AML-193 (cell line): ENCODE measurements around the gene RASGRF1.
"Not testable (repeated sequence)": the region's sequence is repeated elsewhere in the genome, so short reads cannot be mapped to it uniquely, and the experiment has no call there.

Source experiments
- DNase-seq, 2 experiments: peaks; one replicate each; lab custom pipeline; 2025; lab: John Stamatoyannopoulos, UW

The RASGRF1 gene

DNA sequence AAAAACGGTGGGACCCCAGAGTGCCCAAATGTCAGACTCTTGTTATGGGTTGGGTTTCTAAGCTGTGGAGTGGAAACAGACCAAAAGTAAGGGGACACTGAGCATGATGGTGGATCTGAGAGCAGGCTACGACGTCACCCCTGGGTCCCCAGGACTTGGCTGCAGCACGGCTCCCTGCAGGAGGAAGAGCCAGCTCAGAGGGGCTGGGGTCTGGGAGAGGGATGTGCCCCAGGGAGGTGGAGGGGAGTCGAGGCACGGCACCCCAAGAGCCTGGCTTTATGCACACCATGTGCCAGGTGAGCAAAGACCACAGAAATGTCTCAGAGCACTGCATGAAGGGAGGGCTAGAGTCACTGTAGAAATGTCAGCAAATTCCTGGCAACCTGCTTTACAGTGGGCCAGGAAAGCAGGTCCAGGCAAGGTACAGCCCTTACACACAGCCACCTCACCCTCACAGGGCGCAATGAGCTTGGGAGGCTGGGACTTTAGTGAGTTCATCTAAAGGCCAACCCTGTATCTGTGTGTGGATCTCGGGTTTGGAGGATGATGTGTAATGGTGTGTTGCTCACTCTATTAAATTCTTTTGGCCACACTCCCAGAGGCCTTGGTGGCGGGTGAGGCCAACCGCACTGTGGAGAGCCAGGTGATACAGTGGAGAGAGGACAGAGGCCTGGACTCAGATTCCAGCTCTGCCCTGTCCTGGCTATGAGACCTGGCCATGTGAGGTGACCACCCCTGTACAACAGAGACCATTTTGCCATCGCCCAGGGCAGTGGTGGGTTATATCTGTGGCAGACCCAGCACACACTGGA, 159.8 kb downstream of the RASGRF1 start:
- no peak for DNase-seq

DNA sequence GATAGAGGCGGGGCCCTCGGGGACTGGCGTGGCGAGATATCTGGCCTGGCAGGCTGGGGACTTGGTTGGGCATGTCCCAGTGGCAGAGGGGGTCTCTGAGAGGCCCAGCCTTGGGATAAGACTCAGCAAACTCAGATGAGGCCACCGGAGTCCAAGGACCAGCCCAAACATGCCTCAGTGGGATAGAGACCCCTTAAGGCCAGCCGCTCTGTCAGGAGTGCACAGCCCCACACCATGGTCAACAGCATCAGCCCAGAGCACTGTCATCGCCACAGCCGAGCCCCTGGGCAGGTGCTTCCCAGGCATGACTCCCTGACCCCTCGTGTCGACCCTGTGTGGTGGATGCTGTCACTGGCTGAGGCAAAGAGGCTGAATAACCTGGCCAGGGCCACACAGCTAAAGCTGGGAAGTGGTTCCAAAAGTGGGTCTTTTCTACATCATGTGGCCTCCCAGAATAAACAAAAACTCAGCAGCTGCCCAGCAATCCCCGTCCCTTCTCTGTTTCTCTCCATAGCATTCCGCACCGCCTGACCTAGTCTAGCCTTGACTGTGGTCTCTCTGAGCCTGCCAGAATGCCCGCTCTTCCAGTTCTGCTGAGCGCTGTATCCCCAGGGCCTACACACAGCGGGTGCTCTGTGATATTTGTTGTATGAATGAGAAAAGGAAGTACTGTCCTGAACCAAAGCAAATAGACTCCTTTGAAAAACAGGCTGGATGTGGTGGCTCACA, 160.9 kb downstream of the RASGRF1 start:
- no peak for DNase-seq

DNA sequence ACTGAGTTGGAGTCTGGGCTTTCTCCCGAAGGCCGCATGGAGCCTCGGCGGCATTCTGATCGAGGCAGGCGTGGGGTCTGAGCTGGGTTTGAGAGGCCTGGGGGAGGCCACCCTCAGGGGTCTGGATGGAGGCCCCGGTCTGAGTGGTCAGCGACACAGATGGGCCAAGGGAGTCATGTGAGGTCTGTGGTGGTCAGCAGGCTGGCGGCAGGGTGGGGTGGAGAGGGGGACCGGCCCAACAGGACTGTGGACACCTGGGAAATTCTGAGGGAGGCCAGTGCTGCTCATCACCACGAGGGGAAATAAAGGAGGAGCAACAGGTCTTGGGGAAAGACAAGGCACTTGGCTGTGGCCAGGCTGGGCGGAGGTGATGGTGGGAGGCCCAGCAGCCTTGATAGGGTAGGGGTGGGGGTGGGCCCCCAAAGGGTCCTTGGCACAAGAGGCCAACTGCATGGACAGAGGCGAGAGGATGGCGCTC, 161.9 kb downstream of the RASGRF1 start:
- DNase-seq, result no peak

DNA sequence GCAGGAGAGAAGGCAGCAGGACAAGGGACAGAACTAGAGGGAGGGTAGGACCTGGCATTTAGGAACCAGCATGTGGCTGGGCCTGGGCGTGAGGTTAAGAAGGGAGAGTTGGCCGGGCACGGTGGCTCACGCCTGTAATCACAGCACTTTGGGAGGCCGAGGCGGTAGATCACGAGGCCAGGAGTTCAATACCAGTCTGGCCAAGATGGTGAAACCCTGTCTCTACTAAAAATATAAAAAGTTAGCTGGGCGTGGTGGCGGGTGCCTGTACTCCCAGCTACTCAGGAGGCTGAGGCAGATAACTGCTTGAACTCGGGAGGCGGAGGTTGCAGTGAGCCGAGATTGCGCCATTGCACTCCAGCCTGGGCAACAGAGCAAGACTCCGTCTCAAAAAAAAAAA, 162.4 kb downstream of the RASGRF1 start:
- not testable (repeated sequence) for DNase-seq

DNA sequence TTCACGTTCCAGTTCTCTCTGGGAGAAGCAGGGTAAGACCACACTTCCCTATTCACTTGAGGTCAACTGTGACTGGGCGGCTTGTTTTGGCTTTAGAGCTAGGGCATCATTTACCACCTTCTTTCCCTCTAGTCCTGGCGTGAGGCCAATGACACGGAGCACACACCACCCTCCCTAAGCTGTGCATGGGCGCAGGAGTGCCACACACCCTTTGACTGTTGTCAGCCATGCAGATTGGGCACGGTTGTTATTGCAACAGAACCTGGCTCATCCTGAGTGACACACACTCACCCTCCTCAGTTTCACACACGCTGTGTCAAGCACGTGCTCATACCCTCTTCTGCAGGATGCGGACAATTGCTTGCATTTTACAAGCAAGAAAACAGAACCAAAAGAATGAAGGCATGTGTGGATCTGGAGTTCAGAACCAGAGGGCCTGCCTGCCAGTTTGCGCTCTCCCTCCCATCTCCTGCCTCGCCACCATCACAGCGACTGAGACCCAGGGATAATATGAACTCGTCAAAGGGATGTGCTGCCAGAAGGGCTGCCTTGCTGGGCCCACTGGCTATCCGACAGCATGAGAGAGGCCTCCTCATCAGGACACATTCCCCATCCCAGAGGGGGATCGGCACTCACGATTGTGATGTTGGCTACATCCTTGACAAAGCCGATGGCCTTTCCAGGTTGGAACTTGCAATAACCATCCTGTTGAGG, 163.3 kb downstream of the RASGRF1 start:
- DNase-seq, result no peak

DNA sequence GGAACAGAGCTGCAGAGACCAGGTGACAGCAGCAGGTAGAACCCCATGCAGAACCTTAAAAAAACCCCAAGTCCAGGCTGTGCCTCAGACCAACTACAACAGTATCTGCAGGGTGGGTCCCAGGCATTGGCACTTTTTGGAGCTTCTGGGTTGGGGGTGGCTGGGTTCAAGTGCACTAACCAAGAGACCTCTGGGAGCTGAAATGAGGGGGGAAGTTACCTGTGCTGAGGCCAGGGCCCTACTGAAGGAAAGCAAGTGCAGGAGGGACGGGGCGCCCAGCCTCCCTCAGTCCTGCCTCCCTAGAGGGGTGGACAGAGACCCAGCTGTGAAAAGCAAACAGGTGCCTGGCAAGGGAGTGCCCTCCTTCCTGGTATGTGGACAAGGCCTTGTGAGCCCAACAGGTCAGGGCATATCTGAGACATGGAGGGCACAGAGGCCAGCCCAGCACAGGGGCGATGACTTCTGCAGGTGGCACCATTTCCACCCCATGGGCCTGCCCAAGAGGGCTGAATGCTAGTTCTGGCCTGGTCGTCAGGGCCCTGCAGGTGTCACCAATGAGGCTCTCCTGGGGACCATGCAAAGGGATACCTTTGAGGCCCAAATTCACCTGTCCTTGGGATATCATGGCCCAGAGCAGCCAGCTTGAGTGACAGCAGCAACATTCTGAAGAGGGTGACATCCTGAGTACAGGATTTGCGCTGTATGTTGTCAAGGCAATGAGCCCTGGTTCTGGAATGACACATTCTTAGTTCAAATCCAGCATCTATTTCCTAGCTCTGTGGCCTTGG, 164.4 kb downstream of the RASGRF1 start:
- DNase-seq, result no peak

DNA sequence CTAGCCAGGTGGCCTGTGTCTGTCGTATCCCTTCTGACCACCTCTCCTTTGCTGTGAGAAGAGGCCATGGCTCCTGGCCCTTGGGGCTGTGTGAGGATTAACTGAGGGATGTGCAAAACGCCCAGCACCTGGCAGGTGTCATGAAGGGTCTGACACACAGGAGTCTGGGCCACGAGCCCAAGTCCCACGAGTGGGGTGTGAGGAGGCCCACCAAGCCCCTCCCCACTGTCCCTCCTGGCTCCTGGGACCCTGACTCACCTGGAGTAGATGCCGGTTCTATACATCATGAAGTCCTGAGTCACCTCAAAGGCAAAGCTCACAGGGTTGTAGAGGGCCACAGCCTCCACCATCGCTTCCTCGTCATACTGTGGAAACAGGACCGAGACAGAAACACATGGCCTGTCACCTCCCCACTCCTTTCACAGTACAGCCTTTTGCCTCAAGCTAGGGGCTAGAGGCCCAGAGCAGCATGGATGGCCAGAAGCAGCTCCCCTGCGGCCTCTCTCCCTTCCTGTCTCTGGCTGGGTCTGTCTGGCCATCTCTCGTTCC, 165.4 kb downstream of the RASGRF1 start:
- no peak for DNase-seq

DNA sequence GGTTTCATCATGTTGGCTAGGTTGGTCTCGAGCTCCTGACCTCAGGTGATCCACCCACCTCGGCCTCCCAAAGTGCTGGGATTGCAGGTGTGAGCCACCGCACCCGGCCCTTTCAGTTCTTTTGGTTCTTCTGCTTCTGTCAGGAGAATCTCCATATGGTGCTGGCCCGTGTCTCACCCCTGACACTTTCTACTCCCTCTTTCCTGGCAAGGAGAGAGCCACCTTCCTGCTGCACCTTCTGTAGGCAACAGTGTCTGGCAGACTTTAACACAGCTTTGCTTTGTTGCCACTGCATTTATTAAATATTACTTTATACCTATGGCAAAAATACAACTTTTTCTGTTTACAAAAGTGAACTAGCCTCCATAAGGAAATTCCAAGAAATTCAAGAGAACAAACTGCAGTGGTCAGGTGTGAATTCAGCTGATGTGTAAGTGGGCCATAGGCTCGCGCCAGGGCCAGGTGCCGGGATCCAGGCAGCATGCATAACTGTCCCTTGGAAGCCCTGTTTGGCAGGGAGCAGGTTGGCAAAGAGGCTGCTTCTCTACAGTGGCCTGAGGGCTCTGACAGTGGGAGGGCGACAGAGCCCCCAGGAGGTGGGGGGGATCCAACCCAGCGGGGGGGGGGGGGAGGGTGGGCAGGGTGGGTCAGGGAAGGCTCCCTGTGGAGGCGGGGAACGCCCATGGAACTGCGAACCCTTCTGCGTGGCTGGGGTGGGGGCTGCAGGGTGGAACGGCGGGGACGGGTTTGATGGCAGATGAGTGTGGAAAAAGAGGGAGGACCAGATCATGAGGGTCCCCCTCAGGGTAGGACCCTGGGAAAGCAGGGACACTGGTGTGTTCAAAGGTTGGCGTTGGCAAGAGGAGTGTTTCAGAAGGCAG, 166.9 kb downstream of the RASGRF1 start:
- DNase-seq, result no peak

DNA sequence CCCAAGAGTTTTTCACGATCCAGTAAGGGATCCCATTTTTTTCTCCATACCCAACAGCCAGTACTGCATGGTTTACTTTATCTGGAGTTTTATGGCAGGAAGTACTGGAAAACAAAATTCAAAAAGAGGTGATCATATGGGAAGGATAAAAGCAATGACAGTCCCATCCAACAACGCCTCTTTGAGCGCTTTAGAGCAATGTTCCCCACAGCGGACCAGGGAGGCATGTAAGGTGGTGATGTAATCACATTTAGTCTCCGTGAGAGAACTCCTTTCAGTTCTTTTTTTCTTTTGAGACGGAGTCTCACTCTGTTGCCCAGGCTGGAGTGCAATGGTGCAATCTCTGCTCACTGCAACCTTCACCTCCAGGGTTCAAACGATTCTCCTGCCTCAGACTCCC, 167.6 kb downstream of the RASGRF1 start:
- no peak for DNase-seq

DNA sequence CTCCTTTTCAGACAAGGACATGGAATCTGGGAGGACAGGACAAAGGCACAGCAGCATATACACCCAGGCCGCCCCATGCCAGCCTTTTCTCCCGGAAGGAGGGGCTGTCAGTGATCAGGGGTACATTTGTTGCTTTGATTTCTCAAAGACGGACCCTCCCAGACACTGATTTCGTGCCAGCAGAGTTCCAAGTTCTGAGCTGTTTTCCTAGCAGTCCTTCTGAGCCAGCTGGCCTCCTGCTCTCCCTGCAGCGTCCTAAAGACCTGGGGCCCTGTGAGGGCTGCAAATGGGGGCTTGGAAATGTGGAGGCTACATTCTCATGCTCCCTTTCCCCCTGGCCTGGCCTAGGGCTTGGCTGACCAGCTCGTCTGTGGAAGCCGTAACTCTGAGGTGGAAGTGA, 168.1 kb downstream of the RASGRF1 start:
- no peak for DNase-seq

DNA sequence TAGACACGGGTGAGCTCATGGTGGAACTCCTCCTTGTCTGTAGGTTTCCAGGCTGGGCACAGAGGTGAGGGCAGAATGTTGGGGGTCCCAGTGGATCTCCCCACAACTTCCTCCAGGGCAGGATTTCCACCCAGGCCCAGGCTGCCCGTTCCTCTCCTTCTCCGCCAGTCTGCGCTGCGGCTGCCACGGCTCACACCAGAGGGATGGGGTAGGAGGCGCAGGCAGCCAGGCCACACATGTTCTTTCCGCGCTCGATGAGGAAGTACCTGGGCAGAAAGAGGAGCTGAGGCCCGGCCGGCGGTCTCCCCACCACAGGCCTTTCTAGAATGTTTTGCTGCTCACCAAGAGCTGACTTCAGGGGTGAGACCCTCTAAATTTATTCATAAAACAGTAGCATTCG, 168.6 kb downstream of the RASGRF1 start:
- no peak for DNase-seq

DNA sequence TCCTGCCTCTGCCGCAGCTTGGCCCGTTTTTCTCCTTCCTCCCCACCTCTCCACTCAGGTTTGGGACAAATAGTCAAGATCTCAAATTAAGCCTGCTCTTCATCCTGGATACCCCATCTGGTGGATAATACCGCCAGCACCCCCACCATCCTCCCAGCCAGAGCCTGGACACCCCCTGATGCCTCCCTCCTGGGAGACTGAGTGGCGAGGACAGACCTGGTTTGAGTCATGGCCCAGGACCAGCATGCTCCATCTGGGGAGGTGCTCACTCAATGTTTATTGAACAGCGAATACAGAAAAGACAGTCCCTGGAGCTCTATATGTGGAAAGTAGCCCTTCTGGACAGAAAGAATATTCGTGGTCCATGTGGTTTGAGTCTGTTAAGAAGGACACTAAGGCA, 169.1 kb downstream of the RASGRF1 start:
- DNase-seq, result no peak

DNA sequence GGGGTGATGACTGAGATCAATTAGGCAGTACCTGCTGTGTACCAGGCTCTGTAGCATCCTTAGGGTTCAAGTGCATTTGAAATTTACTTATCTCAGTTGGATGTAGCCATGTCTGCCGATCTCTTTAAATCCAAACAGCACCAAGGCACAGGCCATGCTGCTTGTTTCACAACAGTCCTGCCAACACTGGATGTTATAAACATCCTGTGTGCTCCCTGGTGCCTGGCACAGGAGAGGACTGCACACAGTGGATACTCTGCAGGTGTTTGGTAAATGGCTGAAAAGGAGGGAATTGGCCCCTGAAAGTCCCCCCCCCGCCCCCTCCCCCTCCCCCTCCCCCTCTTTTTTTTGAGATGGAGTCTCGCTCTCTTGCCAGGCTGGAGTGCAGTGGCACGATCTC, 172.7 kb downstream of the RASGRF1 start:
- DNase-seq, result no peak

DNA sequence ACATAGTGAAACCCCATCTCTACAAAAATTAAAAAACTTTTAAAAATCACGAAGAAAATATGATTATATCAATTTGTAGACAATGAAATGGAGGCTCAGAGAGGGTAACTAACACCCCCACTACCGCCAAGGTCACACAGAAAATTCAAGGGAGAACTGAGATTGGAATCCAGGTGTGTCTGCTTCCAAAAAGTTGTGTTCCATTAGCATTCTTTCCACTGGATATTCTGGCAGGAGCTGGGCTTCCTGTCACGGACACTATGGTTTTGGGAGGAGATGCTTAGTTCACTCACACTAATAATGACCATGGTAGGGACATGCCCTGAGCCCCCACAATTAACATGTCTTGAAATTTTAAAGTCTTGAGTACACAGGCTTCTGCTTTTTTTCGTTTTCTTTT, 174.5 kb downstream of the RASGRF1 start:
- DNase-seq, result no peak

DNA sequence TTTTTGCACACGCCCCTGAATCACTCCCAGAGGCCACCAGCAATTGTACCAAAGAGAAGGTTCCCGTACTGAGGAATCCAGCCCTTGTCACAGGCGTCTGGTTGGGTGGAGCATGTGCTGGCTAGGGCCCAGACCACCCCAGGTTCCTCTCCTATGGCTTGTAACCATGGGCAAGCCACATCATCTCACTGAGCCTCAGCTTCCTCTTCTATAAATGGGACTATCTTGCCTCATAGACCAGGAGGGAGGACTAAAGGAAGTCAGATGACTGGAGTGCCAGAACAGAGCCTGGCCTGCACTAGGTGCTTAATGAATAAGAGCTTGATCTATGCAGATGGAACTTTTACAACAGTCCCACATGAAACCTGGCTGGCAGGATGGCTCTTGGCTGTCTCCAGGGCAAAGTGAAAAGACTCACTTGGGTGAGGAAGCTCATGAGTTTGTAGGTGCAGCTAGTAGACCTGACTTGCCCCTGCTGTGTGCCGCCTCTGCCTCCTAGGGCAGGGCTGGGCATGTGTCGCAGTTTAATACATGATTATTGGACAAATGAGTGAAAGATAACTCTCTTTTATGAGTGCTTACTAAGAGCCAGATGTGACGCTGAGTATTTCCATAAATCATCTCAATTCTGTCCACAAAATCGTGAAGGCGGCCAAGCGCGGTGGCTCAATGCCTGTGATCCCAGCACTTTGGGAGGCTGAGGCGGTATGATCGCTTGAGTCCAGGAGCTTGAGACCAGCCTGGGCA, 175.1 kb downstream of the RASGRF1 start:
- DNase-seq, result peak; percentile 87 to 89

DNA sequence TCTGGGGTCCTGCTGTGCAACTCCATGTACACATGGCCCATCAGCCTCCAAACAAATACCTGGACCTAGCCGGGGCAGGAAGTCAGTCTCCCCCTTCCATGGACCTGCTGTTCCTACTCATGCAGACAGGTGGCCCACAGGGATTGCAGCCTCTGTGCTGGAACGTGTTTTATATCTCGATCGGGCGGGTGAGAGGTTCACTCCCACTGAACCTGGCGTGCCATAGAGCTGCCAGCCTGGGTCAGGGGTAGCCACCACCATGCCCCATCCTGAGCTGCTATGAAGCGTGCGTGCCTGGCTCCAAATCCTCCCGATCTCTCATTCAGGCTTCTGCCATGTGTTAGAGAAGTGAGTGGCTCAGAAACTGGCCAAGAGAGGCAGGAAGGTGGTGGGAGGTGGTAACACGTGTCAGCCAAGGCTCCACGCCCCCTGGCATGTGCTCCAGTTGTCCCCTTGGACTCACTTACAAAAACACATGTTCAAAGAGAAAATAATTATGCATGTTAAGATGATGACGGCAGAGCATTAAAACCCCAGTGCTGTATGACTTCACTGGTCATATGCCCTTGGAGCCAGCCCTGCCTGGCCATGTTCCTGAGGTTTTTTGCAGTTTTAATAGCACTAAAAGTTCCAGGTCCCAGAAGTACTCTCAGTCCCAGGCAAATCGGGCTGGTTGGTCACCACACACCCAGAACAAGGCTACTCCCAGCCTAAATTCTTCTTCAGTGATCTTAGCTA, 176.4 kb downstream of the RASGRF1 start:
- DNase-seq, result no peak

DNA sequence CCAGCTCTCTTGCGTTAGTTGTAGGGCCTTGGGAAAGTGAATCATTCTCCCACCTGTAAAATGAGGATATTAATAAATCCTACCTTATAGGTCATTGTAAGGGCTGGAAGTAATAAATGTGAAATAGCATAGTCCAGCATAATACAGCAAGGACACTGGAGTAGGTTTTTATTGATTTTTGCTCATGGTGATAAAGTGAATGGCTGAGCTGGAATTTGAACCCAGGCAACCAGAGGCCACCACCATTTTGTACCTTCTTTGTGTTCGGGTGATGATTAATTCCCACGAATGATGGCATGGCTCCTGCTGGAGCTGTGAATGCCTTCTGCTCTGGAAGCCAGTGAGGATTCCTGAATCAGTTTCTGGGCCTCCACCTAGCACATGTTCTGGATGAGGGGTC, 177.6 kb downstream of the RASGRF1 start:
- DNase-seq, result no peak

DNA sequence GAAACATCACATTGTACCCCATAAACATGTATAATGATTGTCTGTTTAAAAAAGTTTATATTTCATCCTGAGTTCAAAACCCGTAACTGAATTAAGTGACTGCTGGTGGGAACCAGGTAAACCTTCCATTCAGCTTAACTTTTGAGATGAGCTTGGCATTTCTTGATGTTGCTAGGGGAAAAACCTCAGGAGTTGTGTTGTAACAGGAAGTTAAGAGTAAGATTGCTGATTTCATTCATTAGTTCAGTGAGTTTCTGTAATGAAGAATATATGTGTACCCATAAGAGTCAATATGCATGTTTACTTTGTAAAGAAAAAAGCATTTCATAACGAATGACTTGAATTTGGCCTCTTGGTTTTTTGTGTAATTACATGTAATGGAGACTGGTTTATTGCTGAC, 178.3 kb downstream of the RASGRF1 start:
- peak; percentile 20 to 29 for DNase-seq

DNA sequence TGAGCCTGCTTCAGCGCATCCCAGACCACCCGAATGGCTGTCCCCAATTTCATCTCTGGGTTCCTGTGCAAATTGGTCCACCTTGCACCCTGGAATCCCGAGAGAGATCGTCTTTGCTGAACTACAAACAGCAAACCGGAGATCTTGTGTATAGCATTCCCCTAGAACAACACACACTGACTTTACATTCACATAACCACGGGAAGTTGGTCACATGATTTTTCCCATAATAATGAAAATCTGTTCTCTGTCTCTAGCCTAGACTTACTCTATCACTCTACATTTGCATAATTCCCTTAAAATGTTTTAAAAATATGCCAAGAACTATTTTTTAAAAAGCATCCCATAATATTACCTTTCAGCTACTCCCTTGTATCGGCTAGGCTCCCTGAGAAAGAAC, 180.3 kb downstream of the RASGRF1 start:
- DNase-seq, result no peak
